GM12872 (cell line): Measurements from ENCODE around the gene PGF.

Experiments
- TF ChIP-seq, protein P1 (sequence below): IDR thresholded peaks from 3 replicates; pipeline ENCODE4 v1.5.1; 2011; ENCODE audit warnings: low read depth, mild to moderate bottlenecking, low read length, moderate library complexity; ENCODE audit not compliant: insufficient read depth

PGF gene

GRCh38 chr14:74924061-74924460 is 31.3 kb downstream of the PGF start:
- TF ChIP-seq, protein P1, sequence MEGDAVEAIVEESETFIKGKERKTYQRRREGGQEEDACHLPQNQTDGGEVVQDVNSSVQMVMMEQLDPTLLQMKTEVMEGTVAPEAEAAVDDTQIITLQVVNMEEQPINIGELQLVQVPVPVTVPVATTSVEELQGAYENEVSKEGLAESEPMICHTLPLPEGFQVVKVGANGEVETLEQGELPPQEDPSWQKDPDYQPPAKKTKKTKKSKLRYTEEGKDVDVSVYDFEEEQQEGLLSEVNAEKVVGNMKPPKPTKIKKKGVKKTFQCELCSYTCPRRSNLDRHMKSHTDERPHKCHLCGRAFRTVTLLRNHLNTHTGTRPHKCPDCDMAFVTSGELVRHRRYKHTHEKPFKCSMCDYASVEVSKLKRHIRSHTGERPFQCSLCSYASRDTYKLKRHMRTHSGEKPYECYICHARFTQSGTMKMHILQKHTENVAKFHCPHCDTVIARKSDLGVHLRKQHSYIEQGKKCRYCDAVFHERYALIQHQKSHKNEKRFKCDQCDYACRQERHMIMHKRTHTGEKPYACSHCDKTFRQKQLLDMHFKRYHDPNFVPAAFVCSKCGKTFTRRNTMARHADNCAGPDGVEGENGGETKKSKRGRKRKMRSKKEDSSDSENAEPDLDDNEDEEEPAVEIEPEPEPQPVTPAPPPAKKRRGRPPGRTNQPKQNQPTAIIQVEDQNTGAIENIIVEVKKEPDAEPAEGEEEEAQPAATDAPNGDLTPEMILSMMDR, result no peak

DNA sequence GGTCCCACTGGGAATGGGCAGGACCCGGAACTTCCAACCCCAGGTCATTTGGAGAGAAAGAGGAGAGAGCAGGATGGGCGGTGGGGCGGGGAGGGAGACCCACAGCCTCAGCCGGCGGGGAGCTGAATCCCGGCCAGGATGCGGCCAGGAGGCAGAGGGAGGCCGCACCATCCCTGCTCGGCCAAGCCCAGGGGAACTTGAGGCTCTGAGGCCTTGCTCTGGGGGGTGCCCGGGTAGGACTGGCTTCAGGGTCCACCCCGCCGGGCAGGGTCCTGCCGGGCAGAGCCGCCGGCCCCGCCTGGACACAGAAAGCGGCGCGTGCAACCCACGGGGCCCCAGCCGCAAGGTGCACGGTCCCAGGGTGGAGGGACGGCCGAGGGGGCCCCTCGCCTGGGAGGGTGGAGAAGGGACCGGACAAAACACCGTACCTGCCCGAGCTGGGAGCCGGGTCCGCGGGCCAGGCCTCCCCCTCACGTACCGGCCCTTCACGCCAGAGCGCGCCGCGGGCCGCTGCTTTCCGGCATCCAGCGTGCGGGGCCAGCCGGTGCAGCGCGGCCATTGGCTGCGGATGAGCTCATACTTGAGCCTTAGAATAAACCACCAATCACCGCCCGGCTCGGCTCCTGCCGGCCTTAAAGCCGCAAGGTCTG is 32.5 kb downstream of the PGF start, which contains the start of gene RPS6KL1:
Gene RPS6KL1, minus strand, starts transcription at position 509 of the 650 bp plus-strand sequence. CDS start 1,719 bp downstream, outside the sequence.
- TF ChIP-seq, protein P1, result no peak

DNA sequence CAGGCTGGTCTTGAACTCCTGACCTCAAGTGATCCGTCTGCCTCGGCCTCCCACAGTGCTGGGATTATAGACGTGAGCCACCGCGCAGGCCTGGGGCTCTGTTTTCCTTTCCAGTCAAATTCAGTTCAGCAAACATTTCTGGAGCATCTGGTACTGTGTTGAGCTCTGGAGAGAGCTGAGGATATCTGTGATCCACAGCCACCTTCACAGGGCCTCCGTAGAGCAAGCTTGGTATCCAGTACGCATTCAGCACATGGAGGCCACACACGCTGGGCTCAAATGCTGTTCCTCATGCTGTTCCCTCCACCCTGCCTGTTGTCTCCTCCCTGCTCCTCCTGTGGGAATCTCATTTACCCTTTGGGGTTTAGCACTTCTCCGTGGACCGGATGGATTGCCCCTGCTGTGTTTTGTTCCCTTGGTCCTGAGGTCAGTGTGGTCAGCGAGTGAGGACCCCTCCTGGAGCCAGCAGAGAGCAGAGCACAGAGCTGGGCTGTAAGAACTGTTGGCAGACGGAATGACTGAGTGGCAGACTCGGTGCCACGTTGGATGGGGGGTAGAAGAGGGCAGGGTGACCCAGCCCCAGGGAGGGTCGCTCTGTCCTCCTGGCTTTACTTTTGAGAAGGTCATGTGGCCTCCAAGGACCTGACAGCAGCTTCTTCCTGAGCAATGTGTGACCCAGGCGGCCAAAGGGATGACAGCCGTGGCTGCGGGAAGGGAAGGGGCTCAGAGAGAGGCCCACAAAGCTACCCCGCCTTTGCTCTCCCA is 33.2 kb downstream of the PGF start:
- TF ChIP-seq, protein P1, result no peak

DNA sequence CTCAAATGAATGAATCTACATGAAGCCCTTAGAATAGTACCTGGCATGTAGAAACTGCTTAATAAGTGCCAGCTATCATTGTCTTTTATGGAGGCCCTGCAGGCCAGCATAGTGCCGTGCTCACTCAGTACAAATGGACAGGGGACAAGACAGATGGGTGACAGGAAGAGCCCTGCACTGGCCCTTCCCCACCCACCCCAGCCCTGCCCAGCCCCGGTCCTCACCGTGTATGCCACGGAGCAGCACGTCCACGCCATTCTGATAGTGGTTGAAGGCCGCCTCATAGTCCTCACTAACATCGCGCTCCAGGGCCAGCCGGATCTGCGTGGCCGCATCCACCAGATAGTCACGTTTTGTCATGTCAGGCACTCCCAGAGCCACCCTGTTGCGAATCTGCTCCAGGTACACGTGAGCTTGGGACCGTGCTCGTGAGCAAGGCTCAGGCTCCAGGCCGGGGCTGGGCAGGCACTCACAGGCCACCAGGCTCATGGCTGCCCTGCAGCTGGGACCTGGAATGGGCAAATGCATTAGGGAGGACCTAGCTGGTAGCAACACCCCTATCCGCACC is 34.3 kb downstream of the PGF start:
- TF ChIP-seq, protein P1, result no peak

DNA sequence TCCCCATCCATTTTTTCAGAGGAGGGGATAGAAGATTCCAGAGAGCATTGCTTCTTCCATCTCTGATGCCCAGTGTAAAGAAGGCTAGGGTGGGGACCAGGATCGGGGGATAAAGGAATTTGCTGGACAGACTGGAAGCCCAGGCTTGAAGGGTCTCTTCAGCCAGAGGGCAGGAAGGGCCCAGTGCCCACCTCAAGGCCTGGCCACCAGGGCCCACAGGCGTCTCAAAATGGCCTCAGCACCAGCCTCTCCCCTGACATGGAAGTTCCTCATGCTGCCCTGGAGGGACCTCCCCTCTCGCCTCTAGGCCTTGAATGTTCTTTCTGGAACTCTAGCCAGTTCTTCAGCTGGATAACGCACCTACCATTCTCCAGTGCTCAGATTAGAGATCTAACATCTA is 35.1 kb downstream of the PGF start:
- TF ChIP-seq, protein P1, result no peak

DNA sequence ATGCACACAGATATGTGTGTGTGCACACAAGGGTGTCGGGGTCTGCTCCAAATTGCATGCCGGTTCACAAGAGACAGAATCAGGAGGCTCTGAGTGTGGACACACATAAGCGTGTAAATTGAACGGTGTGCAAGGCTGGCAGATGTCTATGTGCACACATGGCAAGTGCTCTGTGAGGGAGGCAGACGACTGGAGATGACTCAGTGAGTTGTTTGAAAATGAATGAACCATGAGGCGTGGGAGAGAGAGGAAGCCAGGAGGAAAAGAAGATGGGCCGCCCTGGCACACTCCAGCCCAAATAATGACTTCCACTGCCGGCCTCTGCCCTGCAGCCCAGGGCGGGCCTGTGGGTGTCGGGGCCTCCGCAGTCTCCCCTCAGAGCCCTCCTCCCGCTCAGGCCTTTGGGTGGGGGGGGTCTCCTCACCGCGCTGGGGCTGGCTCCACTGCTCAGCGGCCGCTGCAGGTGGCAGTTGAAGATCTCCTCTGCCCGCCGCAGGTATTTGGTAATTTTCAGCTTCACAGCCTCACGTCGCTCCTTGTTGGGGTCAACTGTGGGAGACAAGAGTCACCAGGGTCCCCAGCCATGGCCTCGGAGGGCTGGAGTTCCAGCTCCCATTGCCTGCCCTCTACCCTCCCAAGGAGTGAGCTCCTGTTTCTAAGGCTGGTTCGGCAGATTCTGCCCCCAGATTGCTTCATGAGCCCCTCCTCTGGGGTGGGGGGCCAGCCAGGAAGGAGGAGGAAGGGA is 35.8 kb downstream of the PGF start:
- TF ChIP-seq, protein P1, result no peak

DNA sequence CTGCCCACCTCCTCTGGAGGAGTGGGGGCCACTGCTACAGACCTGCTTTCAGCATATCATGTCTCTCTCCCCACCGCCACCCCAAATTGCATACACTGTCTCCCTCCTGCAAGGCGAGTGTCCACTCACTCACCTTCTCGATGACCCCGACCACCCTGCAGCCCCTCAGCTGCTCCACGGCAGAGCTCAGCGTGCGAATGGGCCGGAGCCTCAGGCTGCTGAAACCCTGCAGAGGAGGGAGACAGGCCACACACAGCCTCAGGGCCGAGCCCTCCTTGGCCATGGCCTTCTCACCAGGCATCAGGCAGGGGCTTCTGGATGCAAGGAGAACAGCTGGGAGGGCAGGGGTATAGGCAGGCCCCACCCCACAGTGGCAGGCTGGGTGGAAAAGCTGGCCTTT is 37.0 kb downstream of the PGF start:
- TF ChIP-seq, protein P1, result no peak
